Non-pigmented ciliary epithelial cell (primary cell): Measurements from ENCODE around the gene C4orf50.

Source experiments
- DNase-seq: peaks from one replicate; pipeline ENCODE4 v3.0.0-alpha.2; 2010; ENCODE audit warnings: low read depth

The C4orf50 gene

DNA sequence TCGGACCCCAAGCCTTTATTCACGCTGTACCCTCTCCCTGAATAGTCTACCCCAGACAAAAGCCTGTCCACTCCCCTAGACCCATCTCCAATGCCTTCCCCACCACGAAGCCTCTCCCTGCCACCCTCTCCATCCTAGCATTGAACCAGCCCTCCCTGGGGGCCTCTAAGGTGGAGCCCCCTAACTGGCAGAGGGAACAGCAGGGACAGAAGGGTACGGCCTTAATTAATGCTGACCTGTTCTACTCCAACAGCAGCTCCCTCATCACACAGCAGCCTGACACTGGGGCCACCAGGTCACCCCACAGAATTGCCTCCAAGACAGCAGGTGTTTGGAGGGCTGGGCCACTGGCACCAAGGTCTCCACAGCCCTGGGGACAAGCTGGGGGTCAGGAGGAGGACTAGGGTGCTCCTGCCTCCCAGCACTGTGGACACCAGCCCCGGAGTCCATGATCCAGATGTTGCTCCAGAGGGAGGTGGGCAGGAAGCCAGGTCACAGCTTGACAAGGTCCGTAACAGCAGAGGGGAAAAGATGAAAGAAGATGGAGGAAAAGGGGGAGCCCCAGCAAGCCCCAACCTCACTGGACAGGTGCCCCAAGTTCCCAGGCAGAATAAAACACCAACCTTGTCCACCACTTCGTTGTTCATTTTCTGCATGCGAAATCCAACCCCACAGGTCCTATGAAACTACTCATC lies 129.1 kb downstream of the C4orf50 start:
- DNase-seq: no peak

DNA sequence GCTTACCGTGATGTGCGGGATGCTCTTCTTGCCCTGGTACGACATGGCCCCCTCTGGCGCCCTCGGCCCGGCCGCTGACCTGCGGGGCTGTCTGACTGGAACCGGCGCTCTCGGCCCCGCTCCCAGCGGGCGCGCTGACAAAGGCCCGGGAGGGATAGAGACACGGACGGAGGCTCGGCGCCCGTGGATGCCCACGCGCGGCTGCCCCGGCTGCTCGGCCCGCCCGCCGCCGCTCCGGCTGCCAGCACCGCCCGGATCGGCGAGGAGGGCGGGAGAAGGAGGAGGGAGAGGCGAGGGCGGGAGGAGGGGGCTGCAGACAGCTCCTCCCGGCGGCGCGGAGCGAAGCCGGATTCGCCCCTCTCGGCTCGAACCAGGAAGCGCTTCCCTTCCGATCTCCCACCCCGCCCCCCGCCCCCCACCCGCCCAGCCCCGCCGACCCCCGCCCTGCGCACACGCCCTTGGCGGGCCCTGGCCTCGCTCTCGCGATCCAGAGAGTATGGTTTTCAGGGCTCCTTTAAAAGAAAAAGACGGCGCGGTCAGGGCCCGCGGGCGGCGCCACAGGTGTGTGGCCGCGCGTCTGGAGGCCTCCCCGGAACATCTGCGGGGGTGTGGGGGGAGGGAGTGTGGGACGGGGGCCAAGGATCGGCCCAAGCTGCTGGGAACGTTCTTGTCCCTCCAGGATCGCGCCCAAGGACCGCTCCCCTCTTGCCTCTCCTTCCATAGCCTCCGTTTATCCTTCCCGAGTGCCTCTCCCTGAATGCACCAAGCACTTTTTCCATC lies 129.8 kb downstream of the C4orf50 start:
- DNase-seq: no peak

DNA sequence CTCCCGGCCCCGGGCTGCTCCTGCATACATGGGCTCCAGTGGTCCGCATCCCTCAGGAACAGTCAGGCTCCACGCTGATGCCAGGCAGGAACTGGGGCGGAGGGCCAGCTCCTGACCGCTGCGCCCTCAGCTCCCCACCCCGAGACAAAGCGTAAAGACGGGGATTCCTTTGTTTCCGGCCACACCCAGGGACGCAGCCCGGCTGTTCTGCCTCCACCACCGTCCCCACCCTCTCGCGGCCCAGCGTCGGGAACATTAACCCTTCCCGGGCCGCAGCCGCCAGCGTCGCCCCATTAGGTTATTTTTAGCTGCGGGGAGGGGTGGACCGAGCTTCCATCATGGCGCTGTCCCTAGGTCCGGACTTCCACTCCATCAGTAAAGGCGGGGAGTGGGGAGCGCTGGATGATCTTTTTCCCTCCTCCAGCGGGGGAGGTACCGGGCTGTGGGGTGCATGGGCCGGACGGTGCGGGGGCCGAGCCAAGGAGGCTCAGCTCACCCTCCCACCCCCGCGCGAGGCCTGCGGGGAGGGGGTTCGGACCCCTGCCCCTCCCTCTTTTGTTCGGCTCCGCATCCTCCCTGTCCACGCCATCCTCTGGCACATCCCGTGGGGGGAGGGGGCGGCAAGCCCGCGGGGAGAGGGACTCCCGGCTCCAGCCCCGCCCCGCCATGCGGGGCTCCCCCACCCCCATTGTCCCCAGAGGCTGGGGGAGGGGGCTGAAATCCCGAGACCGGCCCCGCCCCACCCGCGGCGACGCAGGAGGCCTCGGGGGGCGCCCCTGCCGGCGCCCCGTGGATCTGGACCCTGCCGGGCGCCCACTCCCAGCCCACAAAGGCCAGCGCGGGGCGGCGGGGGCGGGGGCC lies 130.6 kb downstream of the C4orf50 start:
- DNase-seq: no peak

DNA sequence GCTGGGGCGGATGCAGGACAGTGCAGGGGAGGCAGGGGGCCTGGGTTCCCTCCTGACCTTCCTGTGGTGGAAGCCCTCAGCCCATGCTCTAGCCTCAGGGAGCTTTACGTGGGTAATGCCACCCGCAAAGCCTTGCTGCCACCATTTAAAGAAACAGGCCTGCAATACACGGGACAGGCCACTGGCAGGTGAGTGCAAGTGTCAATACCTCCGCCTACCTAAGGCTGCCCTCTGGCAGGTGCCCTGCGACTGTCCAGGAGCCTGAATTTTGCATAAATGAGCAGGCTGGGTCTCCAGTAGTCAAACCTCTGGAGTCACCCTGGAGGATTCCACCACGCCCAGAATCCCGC lies 131.2 kb downstream of the C4orf50 start:
- no peak for DNase-seq

DNA sequence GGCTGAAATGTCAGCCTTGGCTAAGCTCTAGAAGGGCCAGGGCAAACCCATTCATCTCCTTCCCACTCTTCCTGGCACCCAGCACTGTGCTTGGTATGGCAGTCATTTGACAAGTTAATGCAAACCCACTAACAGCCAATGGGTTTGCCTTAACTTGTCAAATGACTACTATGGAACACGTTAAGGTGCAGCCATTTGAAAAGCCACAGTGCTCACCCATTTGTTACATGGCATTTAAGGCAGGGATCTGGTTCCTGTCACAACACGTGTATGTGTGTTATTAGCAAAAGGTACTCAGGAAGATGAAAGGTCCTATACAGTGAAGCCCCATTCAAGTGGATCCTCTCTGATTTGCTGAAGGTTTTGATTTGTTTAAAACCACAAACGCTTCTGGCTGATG lies 132.5 kb downstream of the C4orf50 start:
- no peak for DNase-seq

DNA sequence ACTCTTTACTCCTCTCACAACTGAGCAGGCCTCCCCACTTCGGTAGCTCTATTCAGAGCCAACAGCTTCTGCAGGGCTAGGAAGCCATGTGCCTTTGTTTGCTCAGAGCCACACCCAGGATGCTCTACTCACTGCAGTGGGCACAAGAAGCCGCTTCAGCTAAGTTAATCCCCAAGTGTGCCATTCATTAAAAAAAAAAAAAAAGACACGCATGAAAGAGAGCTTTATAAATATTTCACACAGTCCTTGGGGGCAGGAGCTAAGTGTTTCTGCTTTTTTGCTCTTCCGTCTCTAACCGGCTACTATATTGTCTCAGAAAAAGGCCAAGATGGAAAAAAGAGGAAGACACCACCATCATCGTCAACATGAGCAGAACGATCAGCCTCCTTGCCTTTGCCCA lies 133.4 kb downstream of the C4orf50 start:
- DNase-seq: no peak

DNA sequence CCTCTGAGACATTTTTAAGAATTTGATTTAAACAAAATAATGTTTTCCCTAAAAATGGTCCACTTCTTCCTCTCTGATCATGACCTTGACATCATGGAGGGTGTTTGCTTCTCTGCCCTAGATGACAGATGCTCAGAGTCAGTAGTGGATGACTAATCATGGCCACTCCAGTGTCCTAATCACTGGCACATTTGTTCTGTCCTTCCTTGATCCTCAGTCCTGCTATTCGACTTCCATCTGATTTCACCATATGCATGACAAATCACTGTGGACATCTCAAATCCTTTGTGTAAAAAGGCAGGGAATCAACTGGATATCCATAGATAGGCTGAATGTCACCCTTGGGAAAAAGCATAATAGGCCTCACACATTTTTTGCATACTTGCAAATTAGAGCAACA lies 134.3 kb downstream of the C4orf50 start:
- no peak for DNase-seq

DNA sequence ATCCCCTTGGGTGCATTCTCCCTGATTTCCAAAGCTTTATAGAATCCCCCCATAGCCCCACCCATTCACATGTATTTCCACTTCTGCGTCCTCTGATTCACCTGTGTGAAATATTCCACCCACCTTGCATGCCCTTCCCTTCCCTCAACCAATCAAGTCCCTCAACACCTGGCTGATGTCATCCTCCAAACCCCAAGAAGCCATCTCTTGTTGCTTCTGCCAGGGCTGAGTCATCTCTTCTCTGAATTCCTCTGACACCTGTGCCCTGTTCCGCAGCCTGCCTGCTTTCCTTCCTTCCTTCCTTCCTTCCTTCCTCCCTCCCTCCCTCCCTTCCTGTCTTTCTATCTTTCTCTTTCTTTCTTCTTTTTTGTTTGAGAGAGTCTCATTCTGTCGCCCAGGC lies 135.3 kb downstream of the C4orf50 start:
- DNase-seq: no peak

DNA sequence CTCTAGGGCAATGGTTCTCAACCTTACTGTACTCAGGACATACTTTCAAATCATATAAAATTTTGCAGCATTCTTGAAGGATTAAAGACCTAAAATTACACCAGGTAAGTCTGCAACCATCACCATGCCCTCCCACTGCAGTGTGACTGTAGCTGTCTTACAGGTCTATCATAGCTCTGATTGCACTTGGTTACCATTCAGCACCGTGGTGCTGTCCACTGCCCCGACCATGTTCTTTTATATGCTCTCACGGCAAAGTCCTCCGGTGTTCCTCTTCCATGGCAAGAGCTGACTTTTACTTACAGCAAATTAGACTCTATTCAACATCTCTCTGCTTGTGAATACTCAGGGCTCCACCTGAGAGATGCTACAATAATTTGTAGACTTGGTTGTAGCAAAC lies 136.9 kb downstream of the C4orf50 start:
- no peak for DNase-seq

DNA sequence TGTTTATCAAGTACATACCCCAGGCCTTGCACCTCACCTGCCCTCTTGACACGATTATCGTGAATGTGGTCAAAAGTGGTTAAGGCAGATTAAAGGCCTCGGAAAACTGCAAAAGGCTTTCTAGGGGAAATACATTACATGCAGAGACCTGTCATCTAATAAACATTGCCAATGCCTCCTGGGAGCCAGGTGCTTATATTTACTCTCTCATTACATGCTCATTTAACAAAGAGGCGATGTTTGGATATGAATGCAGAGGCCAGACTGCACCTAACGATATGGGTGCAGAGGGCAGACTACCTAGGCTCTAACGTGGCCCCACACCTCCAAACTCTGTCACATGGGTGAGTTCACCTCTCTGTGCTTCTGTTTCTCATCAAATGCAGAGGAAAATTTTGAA lies 139.9 kb downstream of the C4orf50 start:
- DNase-seq: no peak

DNA sequence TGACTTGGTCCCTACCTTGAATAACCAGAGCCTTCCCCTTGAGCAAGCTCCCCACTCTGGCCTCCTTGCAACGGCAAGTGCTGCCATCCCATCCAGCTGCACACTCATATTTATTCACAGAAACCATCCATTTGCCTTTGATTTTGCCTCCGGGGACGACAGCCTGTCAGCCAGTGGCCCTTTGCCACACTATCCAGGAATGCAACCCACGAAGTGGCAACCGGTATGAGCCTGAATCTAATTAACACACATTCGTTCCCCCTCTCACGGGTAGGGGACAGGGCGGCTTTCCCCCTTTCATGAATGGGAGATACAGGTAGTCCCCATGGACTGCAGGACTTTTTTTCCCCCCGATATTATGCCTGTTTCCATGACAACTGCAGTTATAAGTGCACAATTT lies 140.8 kb downstream of the C4orf50 start:
- no peak for DNase-seq

DNA sequence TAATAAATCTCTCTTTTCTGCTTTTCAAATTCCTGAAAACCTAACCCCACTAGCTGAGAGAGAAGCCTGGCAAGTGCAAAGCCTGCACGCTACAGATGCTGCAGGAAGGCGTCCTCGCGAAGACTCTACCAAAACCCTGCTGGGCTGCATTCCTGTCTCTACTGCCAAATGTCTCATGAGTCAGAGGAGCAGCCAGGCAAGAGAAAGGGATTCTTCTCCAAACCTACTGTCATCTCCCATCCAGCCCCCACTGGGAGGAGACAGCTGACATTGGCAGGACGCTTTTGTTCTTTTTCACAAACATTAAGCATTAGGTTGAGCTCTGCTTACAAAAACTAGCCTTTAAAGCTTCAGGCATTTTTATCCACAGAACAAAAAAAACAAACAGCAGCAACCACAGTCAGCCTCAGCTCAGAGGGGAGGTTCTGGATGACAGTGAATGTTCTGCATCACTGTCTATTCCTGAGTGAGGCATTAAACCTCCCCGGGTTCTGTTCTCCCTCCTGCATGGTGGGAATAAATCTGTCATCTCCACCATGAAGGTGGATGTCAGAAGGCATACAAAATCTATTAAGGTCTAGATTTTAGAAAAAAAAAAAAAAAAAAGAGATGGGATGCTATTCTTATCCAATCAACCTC lies 143.3 kb downstream of the C4orf50 start:
- DNase-seq: no peak

DNA sequence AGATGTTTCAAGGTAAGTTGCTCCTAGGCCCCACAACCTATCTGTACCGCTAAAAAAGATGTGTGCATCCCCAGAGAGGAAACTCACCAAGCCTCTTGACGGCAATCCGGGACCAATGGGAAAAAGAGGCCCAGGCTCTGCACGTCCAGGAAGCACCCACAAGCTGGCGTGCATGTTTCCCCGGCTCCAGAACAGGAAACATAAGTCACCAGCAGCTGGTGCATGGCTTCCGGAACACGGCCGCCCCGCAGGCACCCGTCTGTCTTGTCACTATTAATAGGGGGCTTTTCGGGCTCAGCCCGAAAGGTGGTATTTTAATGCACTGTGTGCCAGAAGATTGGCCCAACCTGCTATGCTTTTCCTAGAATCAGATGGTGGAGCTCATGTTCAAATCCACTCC lies 147.5 kb downstream of the C4orf50 start:
- DNase-seq: no peak

DNA sequence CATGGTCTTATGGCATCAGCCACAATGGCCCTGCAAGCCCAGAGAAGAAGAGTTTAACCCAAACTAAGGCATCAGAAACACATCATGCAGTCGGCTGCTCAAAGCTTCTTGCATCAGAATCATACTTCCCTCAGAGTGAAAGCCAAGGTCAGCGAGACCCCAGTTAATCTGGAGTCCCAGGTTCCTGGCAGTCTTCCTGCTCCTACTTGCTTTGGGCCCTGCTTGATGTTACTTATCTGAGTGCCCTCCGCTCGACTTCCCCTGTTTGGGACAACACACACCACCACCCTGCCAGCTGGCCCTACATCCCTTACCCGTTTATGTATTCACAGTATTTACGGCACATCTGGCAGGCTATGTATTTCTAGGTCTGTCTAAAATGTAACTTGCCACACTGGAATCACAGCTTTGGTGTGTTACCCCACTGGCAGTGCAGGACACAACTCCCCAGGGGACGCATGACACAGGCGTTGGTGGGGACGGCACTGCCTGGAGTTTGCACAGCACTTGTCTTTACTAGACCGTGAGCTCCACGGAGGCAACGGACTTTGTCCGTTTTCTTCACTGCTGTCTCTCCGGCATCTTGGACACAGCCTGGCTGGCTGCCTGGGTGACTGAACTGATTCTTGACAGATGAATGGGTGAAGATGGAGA lies 148.1 kb downstream of the C4orf50 start:
- no peak for DNase-seq

DNA sequence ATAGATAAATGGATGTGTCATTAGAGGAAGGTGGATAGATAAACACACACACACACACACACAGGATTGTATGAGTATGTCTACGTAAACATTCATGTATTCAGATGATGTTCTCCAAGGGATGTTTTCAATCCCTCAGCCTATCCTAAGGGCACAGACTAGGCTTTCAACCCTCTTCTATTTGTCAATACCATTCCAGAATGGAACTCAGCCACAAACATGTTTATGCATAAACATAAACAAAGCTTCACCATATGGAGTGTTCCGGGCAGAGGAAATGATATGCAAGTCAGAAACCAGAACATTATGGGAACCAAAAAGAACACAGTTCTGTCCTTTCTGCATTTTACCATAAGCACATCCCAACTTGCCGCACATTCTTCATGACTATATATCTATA lies 150.4 kb downstream of the C4orf50 start:
- DNase-seq: no peak

DNA sequence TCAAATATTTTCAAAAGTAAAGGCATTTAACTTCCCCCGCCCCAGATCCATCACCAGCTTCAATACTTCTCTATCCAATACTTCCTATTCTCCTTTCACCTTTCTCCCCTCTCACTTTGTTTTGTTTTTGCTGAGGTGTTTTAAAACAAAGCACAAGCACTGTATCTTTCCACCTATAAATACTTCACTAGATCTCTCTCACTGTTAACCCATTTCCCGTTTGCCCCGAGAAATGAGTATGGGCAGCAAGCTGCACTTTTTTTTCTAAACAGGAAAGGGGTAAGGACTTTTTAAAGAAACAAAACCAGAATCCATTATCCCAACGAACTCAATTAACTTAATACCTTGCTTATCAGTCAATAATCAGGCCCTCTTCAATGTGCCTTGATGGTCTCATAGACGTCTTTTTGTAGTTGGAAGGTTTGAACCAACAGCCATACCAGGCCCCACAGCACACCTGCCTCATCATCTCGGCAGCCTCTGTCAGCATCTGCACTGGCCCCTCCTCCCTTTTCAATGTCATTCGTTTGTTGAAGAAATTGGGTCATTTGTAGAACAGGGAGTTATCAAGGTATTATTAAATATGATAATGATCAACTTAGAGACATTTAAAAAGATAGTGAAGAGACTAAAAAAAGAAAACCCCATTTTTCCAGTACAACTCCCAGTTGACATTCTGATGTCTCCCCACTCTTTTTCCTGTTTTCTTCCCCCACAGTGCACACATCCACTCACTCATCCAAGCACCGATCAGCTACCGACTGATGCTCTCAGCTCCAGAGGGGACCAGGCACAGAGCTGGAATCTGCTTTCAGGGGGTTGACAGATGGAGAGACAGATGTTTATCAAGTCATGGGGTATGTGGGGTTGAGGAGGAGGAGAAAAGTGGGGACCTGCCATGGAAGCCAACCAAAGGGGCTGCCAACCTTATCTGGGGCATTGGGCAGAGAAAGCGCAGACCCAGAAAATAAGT lies 151.1 kb downstream of the C4orf50 start:
- DNase-seq: no peak

DNA sequence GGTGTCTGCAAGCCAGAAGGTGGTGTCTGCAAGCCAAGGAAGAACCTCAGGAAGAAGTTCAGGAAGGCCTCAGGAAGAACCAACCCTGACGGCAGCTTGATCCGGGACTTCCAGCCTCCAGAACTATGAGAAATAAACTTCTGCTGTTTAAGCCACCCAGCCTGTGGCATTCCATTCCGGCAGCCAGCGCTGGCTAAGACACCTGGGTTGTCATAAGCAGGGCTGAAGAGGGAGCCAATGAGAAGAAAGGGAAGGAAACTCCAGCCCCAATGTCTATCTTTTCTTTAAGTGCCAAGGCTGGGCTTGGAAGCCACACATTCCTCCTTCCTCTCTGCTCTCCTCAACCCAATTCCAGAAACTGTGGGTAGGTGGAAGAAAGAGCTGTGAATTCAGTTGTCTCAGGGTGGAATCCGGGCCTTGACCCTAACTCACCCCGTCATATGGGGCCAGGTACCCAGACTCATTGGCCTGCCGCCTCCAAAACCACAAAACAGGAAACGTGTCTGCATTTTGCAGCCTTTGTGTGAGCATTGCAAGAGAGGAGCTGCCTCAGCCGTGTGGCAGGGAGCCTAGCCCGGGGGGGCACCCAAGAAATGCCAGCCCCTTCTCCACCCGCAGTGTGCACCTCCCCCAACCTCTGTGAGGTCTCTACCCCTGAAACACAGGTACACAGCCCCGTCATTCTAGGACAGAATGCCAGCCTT lies 152.2 kb downstream of the C4orf50 start:
- DNase-seq: no peak

DNA sequence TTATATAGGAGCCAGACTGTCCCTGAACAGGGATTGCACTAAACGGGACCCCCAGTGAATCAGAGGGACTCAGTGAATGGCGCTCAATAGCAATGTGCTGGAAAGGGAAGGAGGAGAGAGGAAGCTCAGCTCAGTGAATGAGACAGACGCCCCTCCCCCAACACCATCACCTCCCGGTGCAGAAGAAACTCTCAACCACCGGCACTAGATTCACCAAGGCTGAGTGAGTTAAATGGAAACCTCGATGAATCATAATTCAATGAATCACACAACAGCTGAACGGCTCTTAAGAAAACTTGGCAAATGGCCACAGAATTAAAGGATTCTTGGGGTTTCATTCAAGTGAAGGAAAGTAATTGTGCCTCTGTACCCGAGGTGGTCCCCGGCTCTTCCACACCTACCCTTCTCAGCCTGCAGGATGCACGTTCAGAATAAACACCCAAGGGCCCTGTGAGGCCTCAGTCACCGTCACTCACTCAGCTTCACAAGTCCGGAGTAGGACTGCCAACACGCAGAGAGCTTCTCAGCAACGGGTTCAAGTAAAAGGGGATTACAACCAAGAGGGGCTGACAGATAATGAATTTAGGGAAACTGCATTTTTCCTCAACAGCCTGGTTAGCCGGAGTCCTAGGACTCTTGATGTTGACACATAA lies 154.6 kb downstream of the C4orf50 start:
- DNase-seq: peak; percentile 93

DNA sequence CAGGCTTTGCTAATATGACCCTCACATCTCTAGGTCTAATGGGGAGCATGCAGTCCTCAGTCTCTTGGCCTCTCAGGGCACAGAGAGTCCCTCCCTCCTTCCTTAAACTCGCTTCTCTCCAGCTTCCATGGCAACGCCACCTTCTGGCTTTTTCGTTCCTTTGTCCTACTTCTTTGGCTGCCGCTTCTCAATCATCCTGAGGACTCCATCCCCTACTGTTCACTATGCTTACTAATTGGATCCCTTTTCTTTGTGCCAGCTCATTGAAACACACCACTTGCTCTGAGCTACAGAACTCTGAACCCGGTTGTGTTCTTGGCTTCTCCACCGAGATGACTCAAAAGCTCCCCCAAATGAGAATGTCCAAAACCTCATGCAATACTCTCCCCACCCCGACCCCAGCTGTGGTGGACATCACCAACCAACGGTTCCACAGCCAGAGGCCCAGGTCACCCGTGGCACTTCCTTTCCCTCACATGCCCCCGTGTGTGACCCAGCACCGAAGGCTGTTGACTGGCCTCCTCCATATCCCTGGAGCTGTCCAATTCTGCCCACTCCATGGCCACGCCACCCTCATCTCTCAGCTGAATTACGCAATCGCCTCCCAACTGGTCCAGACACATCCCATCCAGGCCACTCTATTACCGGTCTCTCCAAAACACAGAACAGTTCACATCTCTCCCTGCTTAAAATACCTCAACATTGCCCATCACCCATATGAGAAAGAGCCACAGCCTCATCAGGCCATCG lies 160.0 kb downstream of the C4orf50 start:
- DNase-seq: no peak
